ENCODE measurements around the gene GUK1. TPM values are rescaled to one million over a fixed set of nuclear protein-coding genes. Genes with fewer than 3 reads are reported as not detected.

The GUK1 gene
- total RNA-seq, 2 donors from 2014 or later = 252 to 422 TPM

- no peak overlapping the region for H3K4me3 ChIP-seq
- no peak for TF ChIP-seq CTCF (IDR thresholded peaks at IDR 0.05)
- ATAC-seq (ENCODE audit: insufficient number of reproducible peaks, low FRiP score, low read depth) (no peak), DNase-seq (ENCODE audit: low spot score) (no peak)
- H3K36me3 ChIP-seq = no peaks in the 10 kb centered on the region
- peaks cover 3 to 11% of the 10 kb centered on the region in 2 donors for H3K4me1 ChIP-seq (ENCODE audit: control insufficient read depth in 1 of 2, low read depth in 2 of 2)
- H3K27me3 ChIP-seq (replicated peaks; ENCODE audit: insufficient read depth) = no peaks in the 10 kb centered on the region
- no peaks in the 10 kb centered on the region for H3K9me3 ChIP-seq
- H3K27ac ChIP-seq = peak overlapping the region; percentile 2 to 46
Observed at GRCh38 chr1:228120351-228120750, 19.7 kb upstream of the GUK1 start.

GRCh38 chr1:228120857-228121489 lies 19.1 kb upstream of the GUK1 start:
- Histone ChIP-seq H3K4me1 (ENCODE audit: control insufficient read depth in 1 of 2, low read depth in 2 of 2) (peaks cover 3 to 11% of the 10 kb centered on the region in 2 donors), H3K9me3 (no peaks in the 10 kb centered on the region), H3K27ac (peak overlapping the region in 1 of 2 donors; percentile 46), H3K36me3 (no peaks in the 10 kb centered on the region), H3K4me3 (no peak overlapping the region), H3K27me3 (replicated peaks; ENCODE audit: insufficient read depth) (no peaks in the 10 kb centered on the region)
- DNase-seq (ENCODE audit: low spot score) (no peak), ATAC-seq (ENCODE audit: insufficient number of reproducible peaks, low FRiP score, low read depth) (no peak)
- TF ChIP-seq CTCF (IDR thresholded peaks at IDR 0.05) = no peak

- no peaks in the 10 kb centered on the region for H3K9me3 ChIP-seq
- peaks cover 3 to 11% of the 10 kb centered on the region in 2 donors for H3K4me1 ChIP-seq (ENCODE audit: control insufficient read depth in 1 of 2, low read depth in 2 of 2)
- DNase-seq (ENCODE audit: low spot score) = no peak
- no peak for ATAC-seq (ENCODE audit: insufficient number of reproducible peaks, low FRiP score, low read depth)
- no peaks in the 10 kb centered on the region for H3K36me3 ChIP-seq
- no peak for TF ChIP-seq CTCF (IDR thresholded peaks at IDR 0.05)
- H3K4me3 ChIP-seq = no peak overlapping the region
- H3K27ac ChIP-seq = no peak overlapping the region
- no peaks in the 10 kb centered on the region for H3K27me3 ChIP-seq (replicated peaks; ENCODE audit: insufficient read depth)
Observed at GRCh38 chr1:228122921-228123441, 17.1 kb upstream of the GUK1 start.

- ATAC-seq (ENCODE audit: insufficient number of reproducible peaks, low FRiP score, low read depth) = no peak
- DNase-seq (ENCODE audit: low spot score) = no peak
- H3K36me3 ChIP-seq = no peaks in the 10 kb centered on the region
- no peaks in the 10 kb centered on the region for H3K27me3 ChIP-seq (replicated peaks; ENCODE audit: insufficient read depth)
- peaks cover 3 to 11% of the 10 kb centered on the region in 2 donors for H3K4me1 ChIP-seq (ENCODE audit: control insufficient read depth in 1 of 2, low read depth in 2 of 2)
- no peaks in the 10 kb centered on the region for H3K9me3 ChIP-seq
- H3K4me3 ChIP-seq = no peak overlapping the region
- no peak overlapping the region for H3K27ac ChIP-seq
- no peak for TF ChIP-seq CTCF (IDR thresholded peaks at IDR 0.05)
Observed at GRCh38 chr1:228123505-228123904, 16.6 kb upstream of the GUK1 start.

GRCh38 chr1:228125185-228125584 lies 14.9 kb upstream of the GUK1 start:
- H3K27me3 ChIP-seq (replicated peaks; ENCODE audit: insufficient read depth) = no peaks in the 10 kb centered on the region
- no peak overlapping the region for H3K27ac ChIP-seq
- H3K4me1 ChIP-seq (ENCODE audit: control insufficient read depth in 1 of 2, low read depth in 2 of 2) = peaks cover 0 to 9% of the 10 kb centered on the region in 2 donors
- no peak for ATAC-seq (ENCODE audit: insufficient number of reproducible peaks, low FRiP score, low read depth)
- no peaks in the 10 kb centered on the region for H3K9me3 ChIP-seq
- H3K36me3 ChIP-seq = no peaks in the 10 kb centered on the region
- TF ChIP-seq CTCF (IDR thresholded peaks at IDR 0.05) = no peak
- no peak overlapping the region for H3K4me3 ChIP-seq
- DNase-seq (ENCODE audit: low spot score) = no peak

Data from thoracic aorta (tissue), 2 donors.